Activated T-cell treated with anti-CD3 and anti-CD28 coated beads, Interleukin-2, amount 50 U/mL, for 4 hours (primary cell): ENCODE results near the gene EPB42. TPM values are rescaled to one million over a fixed set of nuclear protein-coding genes. Genes with fewer than 3 reads are reported as not detected.
"Not testable (repeated sequence)": the region's sequence is repeated elsewhere in the genome, so short reads cannot be mapped to it uniquely, and the experiment has no call there.

Experiments used
- ATAC-seq, 2 donors: fragments of 200-7000 bp; cut with Tn5 transposase; one replicate each; pipeline ENCODE4 v1.10.0; 2021
- DNase-seq: peaks from one replicate; pipeline ENCODE4 v3.0.0-alpha.2; 2020
- H3K27me3 Mint-ChIP-seq: one replicate; pipeline ENCODE4 v1.8.0; 2021; ENCODE audit warnings: low read depth, mixed read lengths
- H3K36me3 Mint-ChIP-seq: one replicate; pipeline ENCODE4 v1.8.0; 2022; ENCODE audit warnings: mixed read lengths; ENCODE audit not compliant: insufficient read depth
- H3K4me1 Mint-ChIP-seq: one replicate; pipeline ENCODE4 v1.8.0; 2021; ENCODE audit warnings: low read depth, mixed read lengths
- H3K4me3 Mint-ChIP-seq: one replicate; pipeline ENCODE4 v1.8.0; 2021; ENCODE audit warnings: mild to moderate bottlenecking, moderate library complexity, mixed read lengths
- H3K9me3 Mint-ChIP-seq: one replicate; pipeline ENCODE4 v1.8.0; 2021; ENCODE audit warnings: mixed read lengths
- total RNA-seq, 3 donors: library from RNA; stranded (reverse); gene quantifications; one replicate each; pipeline ENCODE4 v1.2.1, GENCODE V29; 2021

Gene EPB42
- total RNA-seq, 3 donors from 2014 or later, result not detected

GRCh38 chr15:43229977-43230376 lies 9.2 kb upstream of the EPB42 start:
- Mint-ChIP-seq H3K27me3 (peaks cover 8% of the 10 kb centered on the region), H3K4me1 (peaks cover 4% of the 10 kb centered on the region), H3K36me3 (no peaks in the 10 kb centered on the region), H3K4me3 (no peak overlapping the region), H3K9me3 (no peaks in the 10 kb centered on the region)
- DNase-seq (no peak), ATAC-seq (no peak)

DNA sequence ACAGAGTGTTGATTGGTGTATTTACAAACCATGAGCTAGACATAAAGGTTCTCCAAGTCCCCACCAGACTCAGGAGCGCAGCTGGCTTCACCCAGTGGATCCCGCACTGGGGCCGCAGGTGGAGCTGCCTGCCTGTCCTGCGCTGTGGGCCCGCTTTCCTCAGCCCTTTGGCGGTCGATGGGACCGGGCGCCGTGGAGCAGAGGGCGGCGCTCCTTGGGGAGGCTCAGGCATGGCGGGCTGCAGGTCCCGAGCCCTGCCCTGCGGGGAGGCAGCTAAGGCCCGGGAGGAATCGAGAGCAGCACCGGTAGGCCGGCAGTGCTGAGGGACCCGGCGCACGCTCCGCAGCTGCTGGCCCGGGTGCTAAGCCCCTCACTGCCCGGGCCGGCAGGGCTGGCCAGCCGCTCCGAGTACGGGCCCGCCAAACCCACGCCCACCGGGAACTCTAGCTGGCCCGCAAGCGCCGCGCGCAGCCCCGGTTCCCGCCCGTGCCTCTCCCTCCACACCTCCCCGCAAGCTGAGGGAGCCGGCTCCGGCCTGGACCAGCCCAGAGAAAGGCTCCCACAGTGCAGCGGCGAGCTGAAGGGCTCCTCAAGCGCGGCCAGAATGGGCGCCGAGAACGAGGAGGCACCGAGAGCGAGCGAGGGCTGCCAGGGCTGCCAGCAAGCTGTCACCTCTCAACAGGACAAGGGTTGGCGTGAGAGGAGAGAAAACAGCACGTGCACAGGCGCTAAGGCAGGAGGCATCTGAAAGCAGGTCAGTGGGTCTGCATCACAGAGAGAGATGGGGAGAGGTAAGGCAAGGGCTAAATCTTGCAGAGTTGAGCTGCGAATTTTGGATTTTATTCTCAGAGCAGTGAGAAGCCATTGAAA lies 5.9 kb upstream of the EPB42 start:
- no peak for ATAC-seq
- DNase-seq, result no peak
- peaks cover 8% of the 10 kb centered on the region for H3K27me3 Mint-ChIP-seq
- H3K36me3 Mint-ChIP-seq, result no peaks in the 10 kb centered on the region
- peaks cover 4% of the 10 kb centered on the region for H3K4me1 Mint-ChIP-seq
- no peak overlapping the region for H3K4me3 Mint-ChIP-seq
- H3K9me3 Mint-ChIP-seq, result no peaks in the 10 kb centered on the region

DNA sequence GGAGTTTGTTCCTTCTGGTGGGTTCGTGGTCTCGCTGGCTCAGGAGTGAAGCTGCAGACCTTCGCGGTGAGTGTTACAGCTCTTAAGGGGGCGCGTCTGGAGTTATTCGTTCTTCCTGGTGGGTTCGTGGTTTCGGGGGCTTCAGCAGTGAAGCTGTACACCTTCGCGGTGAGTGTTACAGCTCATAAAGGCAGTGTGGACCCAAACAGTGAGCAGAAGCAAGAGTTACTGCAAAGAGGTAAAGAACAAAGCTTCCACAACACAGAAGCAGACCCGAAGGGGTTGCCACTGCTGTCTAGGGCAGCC lies 5.1 kb upstream of the EPB42 start:
- not testable (repeated sequence) for ATAC-seq, H3K9me3 Mint-ChIP-seq, DNase-seq, H3K36me3 Mint-ChIP-seq, H3K4me1 Mint-ChIP-seq, H3K4me3 Mint-ChIP-seq
- H3K27me3 Mint-ChIP-seq, result peaks cover 13% of the 10 kb centered on the region

- ATAC-seq, result peak; percentile 72 to 94
Measured at GRCh38 chr15:43225201-43225949, 4.6 kb upstream of the EPB42 start.

GRCh38 chr15:43221422-43221821 lies 604 bp upstream of the EPB42 start:
- H3K36me3 Mint-ChIP-seq, result no peaks in the 10 kb centered on the region
- no peak for DNase-seq
- H3K9me3 Mint-ChIP-seq, result no peaks in the 10 kb centered on the region
- H3K4me1 Mint-ChIP-seq, result peaks cover 4% of the 10 kb centered on the region
- H3K4me3 Mint-ChIP-seq, result no peak overlapping the region
- H3K27me3 Mint-ChIP-seq, result peaks cover 20% of the 10 kb centered on the region
- ATAC-seq, result no peak

More at GRCh38 chr15:43225201-43225949, 4.6 kb upstream of the EPB42 start:
- no peaks in the 10 kb centered on the region for H3K9me3 Mint-ChIP-seq
- H3K4me1 Mint-ChIP-seq, result peaks cover 4% of the 10 kb centered on the region
- H3K4me3 Mint-ChIP-seq, result no peak overlapping the region
- DNase-seq, result no peak
- peaks cover 13% of the 10 kb centered on the region for H3K27me3 Mint-ChIP-seq
- H3K36me3 Mint-ChIP-seq, result no peaks in the 10 kb centered on the region

DNA sequence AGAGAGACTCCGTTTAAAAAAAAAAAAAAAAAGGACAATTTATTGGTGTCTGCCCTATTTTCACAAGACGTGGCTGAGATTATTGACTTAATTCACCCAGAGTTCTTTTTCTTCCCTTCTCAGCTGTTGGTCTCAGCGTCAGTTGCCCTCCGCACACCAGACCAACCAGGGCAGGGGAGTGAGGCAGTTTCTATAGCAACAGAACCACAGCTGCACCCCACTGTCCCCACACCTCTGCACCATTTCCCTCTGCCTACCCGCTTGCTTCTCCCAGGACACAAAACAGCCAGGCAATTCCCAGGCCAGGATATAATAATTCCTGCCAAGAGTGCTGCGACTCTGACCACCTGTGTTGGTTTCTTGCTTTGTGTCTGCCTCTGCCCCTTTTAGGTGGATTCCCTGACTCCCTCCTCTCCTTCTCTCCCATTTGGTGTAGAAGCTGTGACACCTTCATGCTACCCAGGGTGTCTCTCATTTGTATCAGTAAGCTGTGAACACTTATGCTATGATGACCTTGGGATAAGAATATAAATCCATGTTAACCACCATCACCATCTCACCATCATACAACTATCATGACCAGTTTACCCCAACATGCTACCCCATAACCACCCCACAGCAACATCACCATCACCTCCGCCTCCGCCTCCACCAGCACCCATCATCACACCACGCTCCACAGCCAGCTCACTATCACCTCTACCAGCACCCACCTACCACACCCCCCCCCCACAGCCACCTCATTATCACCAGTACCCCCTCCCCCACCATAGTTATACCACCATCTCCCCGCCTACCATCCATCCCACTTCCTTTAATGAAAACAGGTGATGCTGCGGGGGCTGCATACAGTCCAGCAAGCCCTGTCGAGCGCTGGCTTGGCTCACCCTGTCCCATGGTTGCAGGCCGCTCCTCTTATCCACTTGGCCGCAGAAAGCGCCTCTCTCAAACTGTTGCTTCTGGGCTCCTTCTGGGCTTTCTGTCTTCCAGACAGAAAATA lies 589 bp downstream of the EPB42 start:
- Mint-ChIP-seq H3K27me3 (peaks cover 14% of the 10 kb centered on the region), H3K9me3 (no peaks in the 10 kb centered on the region), H3K36me3 (no peaks in the 10 kb centered on the region), H3K4me3 (no peak overlapping the region), H3K4me1 (no peaks in the 10 kb centered on the region)
- ATAC-seq (no peak), DNase-seq (no peak)

DNA sequence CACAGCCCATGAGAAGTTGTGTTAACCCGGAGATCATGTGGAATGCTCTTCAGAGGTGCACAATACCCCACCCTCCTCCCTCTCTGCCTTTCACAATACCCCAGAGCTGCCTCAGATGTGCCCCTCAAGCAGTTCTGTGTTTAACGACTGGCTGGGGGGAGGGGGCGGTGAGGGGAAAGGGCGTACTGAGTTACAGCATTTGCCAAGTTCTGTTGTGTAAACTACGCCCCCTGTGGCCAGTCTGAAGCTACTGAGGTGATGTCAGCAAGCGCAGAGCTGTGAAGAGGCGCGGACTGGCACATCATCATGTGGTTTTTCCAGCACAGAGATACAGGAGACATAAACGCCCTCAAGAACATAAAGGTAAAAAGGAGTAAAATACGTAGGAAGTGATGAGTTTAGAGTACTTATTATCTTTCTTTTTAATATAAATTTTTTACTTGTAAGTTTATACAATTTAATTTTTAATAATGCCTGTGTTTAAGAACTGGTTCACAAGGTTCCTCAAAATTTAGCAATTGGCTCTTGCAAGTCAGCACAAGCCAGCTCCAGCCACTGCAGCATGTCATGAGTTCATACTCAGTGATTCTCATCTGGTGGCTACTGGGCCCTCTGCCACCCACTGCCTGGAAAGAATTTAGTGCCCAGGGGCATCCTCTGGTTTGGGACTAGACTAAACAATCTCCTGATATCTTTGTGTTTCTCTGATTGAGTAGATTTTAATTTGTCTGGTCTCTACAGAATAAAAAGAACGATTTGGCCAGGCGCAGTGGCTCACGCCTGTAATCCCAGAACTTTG lies 1.7 kb downstream of the EPB42 start:
- DNase-seq (no peak), ATAC-seq (no peak)
- Mint-ChIP-seq H3K27me3 (peaks cover 14% of the 10 kb centered on the region), H3K4me1 (no peaks in the 10 kb centered on the region), H3K9me3 (no peaks in the 10 kb centered on the region), H3K36me3 (no peaks in the 10 kb centered on the region), H3K4me3 (no peak overlapping the region)

GRCh38 chr15:43215961-43216360 lies 4.9 kb downstream of the EPB42 start:
- Mint-ChIP-seq H3K36me3 (no peaks in the 10 kb centered on the region), H3K27me3 (peaks cover 12% of the 10 kb centered on the region), H3K4me1 (no peaks in the 10 kb centered on the region), H3K9me3 (no peaks in the 10 kb centered on the region), H3K4me3 (no peak overlapping the region)
- ATAC-seq (no peak), DNase-seq (no peak)

GRCh38 chr15:43214592-43215295 lies 6.1 kb downstream of the EPB42 start:
- Mint-ChIP-seq H3K27me3 (peaks cover 13% of the 10 kb centered on the region), H3K4me3 (no peak overlapping the region), H3K4me1 (no peaks in the 10 kb centered on the region), H3K36me3 (no peaks in the 10 kb centered on the region), H3K9me3 (no peaks in the 10 kb centered on the region)
- ATAC-seq (no peak), DNase-seq (no peak)

GRCh38 chr15:43214169-43214568 lies 6.6 kb downstream of the EPB42 start:
- DNase-seq (no peak), ATAC-seq (no peak)
- Mint-ChIP-seq H3K9me3 (no peaks in the 10 kb centered on the region), H3K4me3 (no peak overlapping the region), H3K4me1 (no peaks in the 10 kb centered on the region), H3K27me3 (peaks cover 16% of the 10 kb centered on the region), H3K36me3 (no peaks in the 10 kb centered on the region)

- no peak for DNase-seq
- no peaks in the 10 kb centered on the region for H3K36me3 Mint-ChIP-seq
- no peak overlapping the region for H3K4me3 Mint-ChIP-seq
- H3K27me3 Mint-ChIP-seq, result peaks cover 23% of the 10 kb centered on the region
- no peak for ATAC-seq
- H3K4me1 Mint-ChIP-seq, result no peaks in the 10 kb centered on the region
- H3K9me3 Mint-ChIP-seq, result no peaks in the 10 kb centered on the region
Measured at GRCh38 chr15:43213466-43213865, 7.4 kb downstream of the EPB42 start.

DNA sequence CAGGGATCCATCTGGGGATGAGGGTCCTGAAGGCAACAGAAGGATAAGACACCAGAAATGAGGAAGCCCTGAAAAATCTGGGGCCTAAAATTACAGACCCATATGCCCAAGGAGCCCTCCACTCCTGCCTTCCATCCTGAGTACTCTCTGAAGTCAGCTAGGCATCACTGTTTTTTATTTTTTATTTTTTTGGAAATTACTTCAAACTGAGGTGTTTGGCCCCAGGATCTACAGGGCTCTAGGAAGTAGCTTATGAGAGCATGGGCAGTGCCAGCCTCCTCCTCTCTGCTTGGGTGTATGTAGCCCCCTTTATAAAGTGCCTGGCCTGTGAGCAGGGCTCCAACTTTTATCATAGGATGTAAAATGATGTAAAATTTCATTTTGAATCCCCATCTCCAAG lies 7.9 kb downstream of the EPB42 start:
- Mint-ChIP-seq H3K9me3 (no peaks in the 10 kb centered on the region), H3K27me3 (peaks cover 23% of the 10 kb centered on the region), H3K36me3 (no peaks in the 10 kb centered on the region), H3K4me1 (no peaks in the 10 kb centered on the region), H3K4me3 (no peak overlapping the region)
- ATAC-seq (no peak), DNase-seq (no peak)

DNA sequence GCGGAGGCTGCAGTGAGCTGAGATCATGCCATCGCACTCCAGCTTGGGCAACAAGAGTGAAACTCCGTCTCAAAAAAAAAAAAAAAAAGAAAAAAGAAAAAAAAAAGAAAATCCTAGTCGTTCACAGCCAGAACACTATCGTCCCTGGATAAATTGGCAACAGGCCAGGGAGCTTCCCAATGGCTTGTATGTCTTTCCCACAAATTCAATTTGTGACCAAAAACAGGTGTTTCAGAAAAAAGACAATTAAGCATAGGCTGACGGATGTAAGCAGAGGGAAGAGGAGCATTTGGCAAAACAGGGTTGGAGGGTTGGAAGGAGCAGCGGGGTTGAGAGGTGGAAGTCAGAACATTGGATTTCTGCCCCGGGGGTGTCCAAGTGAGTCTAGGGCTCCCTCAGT lies 8.5 kb downstream of the EPB42 start:
- H3K4me3 Mint-ChIP-seq, result no peak overlapping the region
- H3K27me3 Mint-ChIP-seq, result peaks cover 25% of the 10 kb centered on the region
- no peaks in the 10 kb centered on the region for H3K4me1 Mint-ChIP-seq
- DNase-seq (no peak), ATAC-seq (no peak)
- no peaks in the 10 kb centered on the region for H3K36me3 Mint-ChIP-seq
- no peaks in the 10 kb centered on the region for H3K9me3 Mint-ChIP-seq
